SK-N-MC (cell line): ENCODE measurements around the gene ACYP1.

Source experiments
- EZH2 ChIP-seq: fragments of 200-600 bp; sonication (generic); IDR thresholded peaks from one replicate; pipeline ENCODE4 v1.6.1; 2017; ENCODE audit warnings: antibody characterized with exemption
- FOXP2 ChIP-seq: optimal IDR thresholded peaks from 2 replicates; pipeline ENCODE3; 2011; ENCODE audit warnings: mild to moderate bottlenecking, moderate library complexity; ENCODE audit not compliant: insufficient read depth; ENCODE audit errors: extremely low read length, control extremely low read depth
- POLR2AphosphoS5 ChIP-seq: IDR thresholded peaks from 2 replicates; pipeline ENCODE4 v1.6.1; 2012; ENCODE audit warnings: mild to moderate bottlenecking, low read depth, low read length, borderline replicate concordance

DNA sequence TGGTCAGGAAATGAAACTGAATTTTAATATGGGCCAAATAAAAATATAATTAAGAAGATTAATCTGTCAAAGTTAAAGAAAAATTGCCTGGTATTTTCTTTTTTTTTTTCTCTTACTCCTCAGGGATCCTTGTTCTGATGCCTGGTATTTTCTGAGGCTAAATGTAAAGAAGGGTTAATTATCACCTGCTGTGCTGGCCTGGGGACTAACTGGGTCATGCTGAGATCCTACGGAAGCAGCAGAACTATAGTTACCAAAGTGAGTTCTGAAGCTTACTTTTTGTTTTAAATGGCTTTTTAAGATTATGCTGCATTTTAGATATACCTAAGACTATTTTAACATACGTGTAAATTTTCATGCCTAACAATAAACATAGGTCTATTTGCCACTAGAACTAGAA lies 28.9 kb upstream of the ACYP1 start:
- TF ChIP-seq EZH2 (no peak), POLR2AphosphoS5 (no peak), FOXP2 (no peak)
